GM12878 (cell line): ENCODE measurements around the gene SLX9. TPM values are rescaled to one million over a fixed set of nuclear protein-coding genes. Genes with fewer than 3 reads are reported as not detected.
A peak's percentile ranks its signal among the peaks of the same experiment; 100 is the strongest.

Experiments used
- ATAC-seq: fragments of 200-7000 bp; cut with Tn5 transposase; 3 replicates; pipeline ENCODE4 v1.9.1; 2020; ENCODE audit warnings: mild to moderate bottlenecking, moderate library complexity
- Bru-seq: library from RNA; stranded (reverse); fragments of 400-500 nt; gene quantifications from one replicate; lab custom pipeline; 2021; lab: Mats Ljungman, UMichigan
- BruChase-seq, 2 experiments: library from RNA; stranded (reverse); fragments of 400-500 nt; gene quantifications; one replicate each; lab custom pipeline; 2021; lab: Mats Ljungman, UMichigan
- BruUV-seq: library from RNA; stranded (reverse); fragments of 400-500 nt; replicated peaks from 2 replicates; lab custom pipeline; 2021; lab: Mats Ljungman, UMichigan
- CTCF ChIA-PET: fragments of 300-600 bp; sonication (Branson Sonifier 250); formaldehyde crosslinking; extraction: SDS; loops from one replicate; lab custom pipeline; 2021; ENCODE audit warnings: inconsistent platforms; lab: Yijun Ruan, JAX
- POLR2A ChIA-PET: fragments of 350-600 bp; formaldehyde crosslinking; extraction: SDS; loops from one replicate; lab custom pipeline; 2021; ENCODE audit warnings: inconsistent platforms; lab: Charles Lee
- RAD21 ChIA-PET: fragments of 300-600 bp; sonication (Branson Sonifier 250); formaldehyde crosslinking; loops from one replicate; lab custom pipeline; 2023; ENCODE audit warnings: antibody characterized with exemption; ENCODE audit not compliant: unreplicated experiment; lab: Charles Lee
- SMC1A ChIA-PET: fragments of 300-600 bp; sonication (Branson Sonifier 250); formaldehyde crosslinking; loops from one replicate; lab custom pipeline; 2023; ENCODE audit not compliant: unreplicated experiment, uncharacterized antibody; lab: Charles Lee
- DNase-seq: peaks from one replicate; pipeline ENCODE4 v3.0.0-alpha.2; 2011; ENCODE audit warnings: low read depth, low spot score
- FAIRE-seq: peaks from 3 replicates; lab custom pipeline; 2011; peaks lifted over from hg19 to GRCh38; lab: Jason Lieb, UNC
- H2AFZ ChIP-seq: 2 replicates; pipeline ENCODE4 v1.6.0; 2011; ENCODE audit warnings: low read depth, low read length, control low read depth; ENCODE audit not compliant: control insufficient read depth
- H3K27ac ChIP-seq: 2 replicates; pipeline ENCODE4 v1.5.1; 2011; ENCODE audit warnings: control low read depth; ENCODE audit not compliant: control insufficient read depth, insufficient read depth
- H3K27me3 ChIP-seq, 2 experiments: replicated peaks in 1 of 2; 2 replicates each; pipeline versions ENCODE4 v1.6.0 to v1.6.1; 2011; ENCODE audit warnings: low read length in 1 of 2; ENCODE audit not compliant: control insufficient read depth in 2 of 2, insufficient read depth in 2 of 2
- H3K36me3 ChIP-seq, 2 experiments: 2 replicates each; pipeline ENCODE4 v1.5.1; 2011; ENCODE audit warnings: low read length in 1 of 2; ENCODE audit not compliant: control insufficient read depth in 2 of 2, insufficient read depth in 2 of 2
- H3K4me1 ChIP-seq: 2 replicates; pipeline ENCODE4 v1.6.1; 2011; ENCODE audit warnings: mild to moderate bottlenecking, low read length, moderate library complexity, mixed read lengths; ENCODE audit not compliant: control insufficient read depth, insufficient read depth
- H3K4me2 ChIP-seq: 2 replicates; pipeline ENCODE4 v1.6.0; 2011; ENCODE audit warnings: control low read depth; ENCODE audit not compliant: control insufficient read depth, insufficient read depth
- H3K4me3 ChIP-seq: fragments of 200-600 bp; sonication (generic); 2 replicates; pipeline ENCODE4 v1.5.1; 2016
- H3K79me2 ChIP-seq: 2 replicates; pipeline ENCODE4 v1.6.0; 2011; ENCODE audit warnings: low read length; ENCODE audit not compliant: control insufficient read depth, insufficient read depth
- H3K9ac ChIP-seq: 2 replicates; pipeline ENCODE4 v1.8.0; 2011; ENCODE audit warnings: low read length, control low read depth, mixed read lengths; ENCODE audit not compliant: control insufficient read depth, insufficient read depth
- H3K9me3 ChIP-seq: replicated peaks from 3 replicates; pipeline ENCODE4 v1.5.1; 2011; ENCODE audit warnings: mild to moderate bottlenecking, low read length; ENCODE audit not compliant: control insufficient read depth, insufficient read depth
- H4K20me1 ChIP-seq: 2 replicates; pipeline ENCODE4 v1.6.0; 2011; ENCODE audit not compliant: control insufficient read depth, insufficient read depth
- BHLHE40 ChIP-seq, 2 experiments: fragments of 450-650 bp in 1 of 2; IDR thresholded peaks; 2 replicates each; pipeline ENCODE4 v1.6.1; 2011 to 2017; ENCODE audit warnings: low read depth in 2 of 2, borderline replicate concordance in 1 of 2, improper control_type of control experiment in 1 of 2, low read length in 1 of 2, mild to moderate bottlenecking in 1 of 2
- CHD1 ChIP-seq: IDR thresholded peaks from 2 replicates; pipeline ENCODE4 v1.6.1; 2012; ENCODE audit warnings: low read depth, low read length, improper control_type of control experiment
- CHD2 ChIP-seq: IDR thresholded peaks from 2 replicates; pipeline ENCODE4 v1.6.1; 2011; ENCODE audit warnings: low read depth, low read length, improper control_type of control experiment, borderline replicate concordance
- E4F1 ChIP-seq: fragments of 450-650 bp; IDR thresholded peaks from 2 replicates; pipeline ENCODE4 v1.6.1; 2018; ENCODE audit warnings: borderline replicate concordance, mild to moderate bottlenecking; ENCODE audit not compliant: partially characterized antibody
- HDAC2 ChIP-seq: fragments of 200-600 bp; sonication (generic); IDR thresholded peaks from 2 replicates; pipeline ENCODE4 v1.6.1; 2017
- LARP7 ChIP-seq: fragments of 450-650 bp; IDR thresholded peaks from 2 replicates; pipeline ENCODE4 v1.6.1; 2017; ENCODE audit warnings: mild to moderate bottlenecking
- NFYB ChIP-seq: IDR thresholded peaks from 2 replicates; pipeline ENCODE4 v1.6.1; 2011; ENCODE audit warnings: low read depth, mild to moderate bottlenecking, low read length, improper control_type of control experiment, moderate library complexity; ENCODE audit not compliant: insufficient read depth
- NRF1 ChIP-seq: conservative IDR thresholded peaks from 2 replicates; pipeline ENCODE4 v1.6.1; 2011; ENCODE audit warnings: mild to moderate bottlenecking, low read depth, low read length, improper control_type of control experiment
- RB1 ChIP-seq: fragments of 450-650 bp; formaldehyde crosslinking; IDR thresholded peaks from 2 replicates; pipeline ENCODE4 v1.6.1; 2017; ENCODE audit warnings: mild to moderate bottlenecking, borderline replicate concordance
- SREBF1 ChIP-seq: IDR thresholded peaks from 2 replicates; pipeline ENCODE4 v1.6.1; 2012; ENCODE audit warnings: mild to moderate bottlenecking, low read length
- SREBF2 ChIP-seq: IDR thresholded peaks from 2 replicates; pipeline ENCODE4 v1.6.1; 2012; ENCODE audit warnings: mild to moderate bottlenecking, low read length
- SUZ12 ChIP-seq: fragments of 200-600 bp; sonication (generic); IDR thresholded peaks from one replicate; pipeline ENCODE4 v1.6.1; 2018; ENCODE audit warnings: antibody characterized with exemption, mild to moderate bottlenecking; ENCODE audit not compliant: unreplicated experiment
- TARDBP ChIP-seq: IDR thresholded peaks from 2 replicates; pipeline ENCODE4 v1.6.1; 2016; ENCODE audit warnings: borderline replicate concordance
- ZNF24 ChIP-seq: fragments of 450-650 bp; IDR thresholded peaks from 2 replicates; pipeline ENCODE4 v1.6.1; 2017; ENCODE audit warnings: antibody characterized with exemption, mild to moderate bottlenecking
- ZSCAN29 ChIP-seq: fragments of 450-650 bp; IDR thresholded peaks from 2 replicates; pipeline ENCODE4 v1.6.1; 2017; ENCODE audit warnings: mild to moderate bottlenecking, moderate library complexity
- WGBS: methylation state at CpG from one replicate; pipeline ENCODE4 v1.1.6; 2016; ENCODE audit warnings: low lambda C conversion rate; ENCODE audit not compliant: insufficient replicate concordance, insufficient coverage; ENCODE audit errors: missing lambda C conversion rate; 5-methylcytosine and 5-hydroxymethylcytosine counted together
- in situ Hi-C: fragments of 300-500 bp; cut with MboI; formaldehyde crosslinking; loops from 9 replicates; pipeline ENCODE4 v1.14.3; 2018; ENCODE audit warnings: mixed read lengths
- intact Hi-C: fragments of 100-400 bp; cut with micrococcal nuclease; formaldehyde crosslinking; loops from one replicate; pipeline ENCODE4 v1.14.2; 2022; ENCODE audit not compliant: unreplicated experiment
- long read RNA-seq, 2 experiments: library from polyadenylated mRNA; unstranded; transcript quantifications; one replicate each; pipeline ENCODE4 v2.0.0, GENCODE V29; 2019 to 2020
- polyA minus RNA-seq, 3 experiments: library from RNA; depleted of rRNA, polyadenylated mRNA; stranded (reverse); fragments of >200 nt; gene quantifications; 2 replicates each; pipeline ENCODE4 v1.2.3, GENCODE V29; 2011
- polyA plus RNA-seq, 11 experiments: library from polyadenylated mRNA; depleted of rRNA in 4 of 11; unstranded in 6 of 11; stranded (reverse) in 5 of 11; fragments of >200 nt; fragmentation: Nextera tagmentation in 4 of 11; fragmentation: Illumina TruSeq in 1 of 11; extraction: Ambion mirVana in 4 of 11; extraction: Trizol in 1 of 11; gene quantifications; 1 replicate in 1 of 11; 2 replicates in 10 of 11; pipeline versions ENCODE4 v1.2.1 to v1.2.3, GENCODE V29; 2011 to 2016; ENCODE audit warnings: inconsistent platforms in 2 of 11, missing spikeins in 2 of 11, low read depth in 1 of 11
- total RNA-seq, 4 experiments: library from RNA; depleted of rRNA in 3 of 4; stranded (reverse); fragments of >200 nt in 3 of 4; fragmentation: Illumina TruSeq in 1 of 4; extraction: Trizol in 1 of 4; gene quantifications; 2 replicates each; pipeline versions ENCODE4 v1.2.1 to v1.2.3, GENCODE V29; 2013 to 2021

Gene SLX9
- total RNA-seq (2013; cell fraction: nucleolus; rRNA removed): 6.2 and 8.6 TPM in 2 replicates
- 39.4 and 40.2 TPM in 2 replicates for total RNA-seq (2014; rRNA removed)
- 17.0 and 18.0 TPM in 2 replicates for total RNA-seq (2014; rRNA removed; fragmentation: Illumina TruSeq; extraction: Trizol)
- 81.3 and 83.2 TPM in 2 replicates for total RNA-seq (2021)
- 6.3 TPM for polyA plus RNA-seq (2011; ENCODE audit: low read depth)
- 14.8 and 27.7 TPM in 2 replicates for polyA plus RNA-seq (2011; rRNA removed)
- 32.2 and 59.0 TPM in 2 replicates for polyA plus RNA-seq (2011; cell fraction: cytosol; rRNA removed)
- polyA plus RNA-seq (2011; cell fraction: nucleus; rRNA removed): 33.4 and 49.2 TPM in 2 replicates
- polyA plus RNA-seq (2012): 22.6 and 22.7 TPM in 2 replicates
- 1.7 and 5.9 TPM in 2 replicates for polyA plus RNA-seq (2014; fragmentation: Illumina TruSeq; extraction: Trizol)
- polyA plus RNA-seq (2014; fragmentation: Nextera tagmentation; extraction: Ambion mirVana): 1 to 10 TPM in 1 of 2 experiments, under 1 TPM in 1; 0.69 to 5.5 TPM
- 53.6 and 62.2 TPM in 2 replicates for polyA plus RNA-seq (2014; rRNA removed)
- 10 to 100 TPM; 69.2 to 75.5 TPM for polyA plus RNA-seq (2016; fragmentation: Nextera tagmentation; extraction: Ambion mirVana)
- 10.2 and 16.9 TPM in 2 replicates for polyA minus RNA-seq (2011; rRNA and poly(A)+ RNA removed)
- polyA minus RNA-seq (2011; cell fraction: cytosol; rRNA and poly(A)+ RNA removed): 12.4 and 18.7 TPM in 2 replicates
- polyA minus RNA-seq (2011; cell fraction: nucleus; rRNA and poly(A)+ RNA removed): 2.8 and 6.0 TPM in 2 replicates
- Bru-seq, nascent RNA: percentile 68 among the genes with signal in this experiment
- percentile 72 among the genes with signal in this experiment for BruChase-seq, experiment 1, labeled RNA remaining after a 6-hour chase
- BruChase-seq, experiment 2, labeled RNA remaining after a 2-hour chase: percentile 68 among the genes with signal in this experiment
- long read RNA-seq, experiment 1, transcript FAM207A-201 (6 exons, 927 nt): major isoform, 14 of 35 reads
- long read RNA-seq, experiment 1, transcript FAM207A-202 (6 exons, 880 nt): minor isoform, 10 of 35 reads
- long read RNA-seq, experiment 1, partial matches to known transcripts: 2 of 35 reads
- long read RNA-seq, experiment 1, other reads (novel, unspliced or antisense): 9 of 35 reads
- long read RNA-seq, experiment 2: 0 reads

GRCh38 chr21:44939532-44940115, at the start of gene SLX9:
TSS of gene SLX9 (plus strand) at chr21:44940029. CDS start at chr21:44940058, 29 bp downstream.
- in situ Hi-C loops: loop anchor here (5.0 to 10.0 kb wide), 2 partner anchors 55 to 142 kb away; no protein-coding TSS in a partner anchor
- H4K20me1 ChIP-seq: peaks cover 6% of the 10 kb centered on the region; the same call in 1 of the 2 replicates
- no peak for FAIRE-seq
- POLR2A ChIA-PET: interaction anchor here (0.7 to 1.7 kb wide), 2 partner anchors 10 to 351 kb away, joined by 3 to 7 read pairs; no protein-coding TSS in a partner anchor
- WGBS: 2% methylated on average over 66 of the region's 69 CpGs
- H3K4me2 ChIP-seq: peak within 1 kb of the TSS; percentile 64
- CTCF ChIA-PET: interaction anchor here (1.4 to 11.8 kb wide), 4 partner anchors 10 to 199 kb away, joined by 3 to 219 read pairs (median 9); partner anchors contain the start of gene UBE2G2
- H3K9me3 ChIP-seq: no peaks in the 10 kb centered on the region
- H3K36me3 ChIP-seq: peaks cover 3 to 11% of the 10 kb centered on the region in 2 experiments; a peak in 2 of 4 replicates
- H3K4me3 ChIP-seq: peak within 1 kb of the TSS; percentile 92
- BruUV-seq: TSS peak; percentile 95
- intact Hi-C loops: no loop called here
- peak; percentile 92 for ATAC-seq
- no peaks in the 10 kb centered on the region for H3K27me3 ChIP-seq
- no peak for DNase-seq
- peaks cover 18% of the 10 kb centered on the region for H3K4me1 ChIP-seq
- H3K27ac ChIP-seq: peak within 1 kb of the TSS; percentile 50
- H2AFZ ChIP-seq: peak within 1 kb of the TSS; percentile 73
- RAD21 ChIA-PET: interaction anchor here (1.0 to 3.6 kb wide), 5 partner anchors 8 to 138 kb away, joined by 3 to 14 read pairs (median 3); partner anchors contain the start of gene UBE2G2
- SMC1A ChIA-PET: interaction anchor here (12.3 kb wide), 1 partner anchor 187 kb away, joined by 153 read pairs; no protein-coding TSS in a partner anchor
- H3K79me2 ChIP-seq: peaks cover 35% of the 10 kb centered on the region
- H3K9ac ChIP-seq: peak within 1 kb of the TSS; percentile 70
- TF ChIP-seq CHD2 (peak; percentile 78), HDAC2 (no peak), RB1 (peak; percentile 95; the same call in 1 of the 2 replicates), SREBF2 (no peak; the same call in 1 of the 2 replicates), NRF1 (no peak; the same call in 1 of the 2 replicates), SREBF1 (peak; percentile 78; the same call in 1 of the 2 replicates), ZSCAN29 (0 out of 2 replicates have a peak, but pooled peaks have one; percentile 49), BHLHE40 (IDR thresholded peaks at IDR 0.05; ENCODE audit: borderline replicate concordance in 1 of 2, low read depth in 2 of 2, low read length in 1 of 2) (peak; percentile 81 to 95; a peak in 3 of 4 replicates), CHD1 (no peak), LARP7 (peak; percentile 65), SUZ12 (no peak), ZNF24 (peak; percentile 78), NFYB (no peak), TARDBP (peak; percentile 91), E4F1 (peak; percentile 56)
